HG03025 (cell line): Measurements from ENCODE around the gene DSCAML1.

Experiments used
- ATAC-seq: cut with Tn5 transposase; IDR thresholded peaks from one replicate; pipeline ENCODE4 v1.9.1; 2021; ENCODE audit warnings: mild to moderate bottlenecking, moderate library complexity; ENCODE audit not compliant: unreplicated experiment, low FRiP score

Gene DSCAML1

DNA sequence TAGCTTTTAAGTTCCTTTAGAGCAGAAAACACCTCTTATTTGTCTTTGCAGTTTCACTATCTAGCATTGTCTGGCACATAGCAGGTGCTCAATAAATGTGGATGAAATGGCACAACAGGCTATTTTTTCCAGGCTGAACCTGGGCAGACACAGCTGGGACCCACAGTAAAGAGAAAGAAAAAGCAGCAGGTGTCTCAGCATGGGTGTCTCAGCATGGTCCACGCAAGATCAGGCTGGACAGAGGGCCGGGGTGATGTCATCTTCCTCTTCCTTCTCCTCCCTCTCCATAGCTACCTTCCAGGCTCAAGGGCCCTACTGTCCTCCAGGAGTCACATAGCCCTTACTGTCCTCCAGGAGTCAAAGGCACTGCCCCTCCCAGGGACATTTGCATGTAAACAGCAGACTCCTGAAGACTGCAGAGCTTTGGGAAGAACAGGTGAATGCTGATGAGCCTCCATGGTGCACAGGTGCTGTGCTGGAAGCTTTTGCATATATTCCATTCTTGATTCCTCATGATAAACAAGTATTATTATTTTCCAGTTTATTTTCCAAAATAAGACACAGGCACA lies 65.2 kb downstream of the DSCAML1 start:
- no peak for ATAC-seq

DNA sequence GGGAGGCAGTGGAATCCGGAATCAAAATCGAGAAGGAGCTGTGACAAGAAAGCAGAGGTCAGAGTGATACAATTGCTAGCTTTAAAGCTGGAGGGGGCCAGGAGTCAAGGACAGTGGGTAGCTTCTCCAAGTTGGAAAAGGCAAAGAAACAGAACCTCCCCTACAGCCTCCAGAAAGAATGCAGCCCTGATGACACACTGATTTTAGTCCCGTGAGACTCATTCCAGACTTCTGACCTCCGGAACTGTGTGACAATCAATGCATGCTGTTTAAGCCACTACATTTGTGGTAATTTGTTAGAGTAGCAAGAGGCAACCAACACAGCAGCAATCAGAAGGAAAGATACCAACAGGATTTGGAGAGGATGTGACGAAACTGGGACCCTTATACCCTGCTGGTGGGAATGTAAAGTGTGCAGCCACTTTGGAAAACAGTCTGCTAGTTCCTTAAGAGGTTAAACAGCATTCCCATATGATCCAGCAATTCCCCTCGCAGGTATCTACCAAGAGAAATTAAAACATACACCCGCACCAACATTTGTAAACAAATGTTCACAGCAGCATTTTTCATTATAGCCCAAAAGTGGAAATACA lies 66.7 kb downstream of the DSCAML1 start:
- no peak for ATAC-seq

DNA sequence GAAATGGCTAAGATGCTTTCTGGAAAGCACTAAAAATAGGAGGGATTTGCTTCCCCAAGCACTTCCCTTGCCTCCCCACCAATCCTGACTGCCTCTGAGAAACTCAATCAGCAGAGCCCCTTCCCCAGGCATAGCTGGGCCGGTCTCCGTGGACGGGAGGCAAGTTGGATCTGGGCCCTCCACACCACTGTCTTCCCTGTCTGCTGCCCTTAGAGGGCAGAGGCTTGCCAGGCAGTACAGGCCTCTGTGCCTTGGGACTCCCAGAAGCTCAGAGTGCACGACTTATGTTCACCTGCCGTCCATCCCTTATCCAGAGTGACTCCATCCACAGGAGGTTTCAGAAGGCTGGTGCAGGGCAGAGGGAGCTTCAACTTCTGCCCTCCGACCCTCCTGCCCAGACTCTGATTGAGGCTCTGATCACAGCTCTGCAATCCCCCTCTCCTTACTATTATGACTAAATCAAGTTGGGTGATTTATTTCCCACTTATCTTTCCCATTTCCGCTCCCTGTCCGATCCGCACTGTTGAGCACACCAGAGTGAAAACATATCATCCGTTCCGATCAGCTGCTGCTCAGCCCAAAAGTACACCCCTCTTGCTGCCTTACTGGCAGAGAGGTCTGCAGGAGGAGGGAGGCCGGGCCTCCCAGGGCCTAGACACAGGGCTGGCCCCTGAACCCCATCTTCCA lies 71.8 kb downstream of the DSCAML1 start:
- no peak for ATAC-seq

DNA sequence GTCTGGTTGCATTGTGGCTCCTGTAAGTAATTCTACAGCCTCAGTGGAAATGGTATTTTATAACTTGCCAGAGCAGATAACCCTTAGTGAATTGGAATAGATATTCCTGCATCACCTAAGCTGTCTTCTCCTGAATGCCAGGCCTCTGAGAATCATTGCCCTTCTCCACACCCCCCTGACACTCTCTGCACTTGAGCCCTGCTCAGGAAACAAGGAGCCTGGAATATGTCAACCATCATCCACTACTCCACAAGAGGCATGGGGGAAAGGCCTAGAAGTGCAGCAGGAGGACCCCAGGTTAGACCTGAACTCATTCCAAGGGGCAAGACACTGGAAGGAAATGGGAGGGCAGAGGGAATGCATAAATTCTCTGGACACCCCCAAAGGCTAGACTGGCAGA lies 72.4 kb downstream of the DSCAML1 start:
- no peak for ATAC-seq

DNA sequence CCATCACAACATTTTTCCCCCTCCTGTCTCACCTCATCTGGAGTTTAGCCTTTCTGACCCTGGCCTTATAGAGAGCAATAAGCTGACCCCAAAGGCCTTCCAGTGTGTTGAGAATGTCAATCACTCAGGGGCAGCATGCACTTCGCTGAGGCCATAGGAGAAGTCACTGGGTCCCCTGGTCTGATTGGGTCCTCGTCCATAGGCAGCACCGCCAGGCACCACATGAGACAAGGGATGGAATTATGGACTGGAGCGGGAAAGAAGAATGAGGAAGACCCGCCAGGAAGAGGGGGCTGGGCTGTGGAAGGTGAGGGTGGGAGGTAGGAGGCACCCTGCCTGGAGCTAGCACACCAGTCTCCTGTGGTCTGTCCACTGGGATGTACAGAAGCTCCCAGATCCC lies 72.9 kb downstream of the DSCAML1 start:
- ATAC-seq, result no peak

DNA sequence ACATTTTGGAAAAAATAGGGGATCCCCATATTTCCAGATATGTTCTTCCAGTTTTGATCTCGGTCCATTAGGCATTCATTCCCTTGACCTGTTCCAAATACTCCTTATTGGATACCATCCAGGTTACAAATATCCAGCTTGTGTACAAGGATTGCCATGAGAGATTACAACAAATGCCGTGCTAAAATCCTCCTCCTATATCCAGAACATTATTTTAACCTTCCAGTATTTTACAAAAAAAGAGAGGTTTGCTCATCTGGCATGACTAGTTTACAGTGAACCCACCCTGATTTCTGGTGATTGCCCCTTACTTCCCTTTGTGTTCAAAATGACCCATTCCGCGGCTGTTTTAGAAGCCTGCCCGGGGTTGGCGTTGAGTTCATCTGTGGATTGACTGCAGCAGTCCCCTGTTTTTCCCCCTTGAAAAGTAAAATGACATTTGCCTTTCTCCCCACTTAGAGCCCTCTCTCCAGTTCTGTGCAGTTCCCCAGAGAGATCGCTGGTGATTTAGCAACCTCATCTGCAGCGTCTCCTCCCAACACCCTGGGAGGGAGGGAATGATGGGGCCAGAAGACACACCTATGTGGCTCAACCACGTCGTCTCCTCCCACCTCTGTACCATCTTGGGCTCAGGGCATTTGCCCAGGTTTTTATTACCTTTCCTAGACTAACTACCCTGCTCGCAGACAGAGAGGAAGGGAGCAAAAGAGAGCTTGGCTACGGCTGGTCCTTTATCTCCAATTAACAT lies 73.6 kb downstream of the DSCAML1 start:
- ATAC-seq, result no peak

DNA sequence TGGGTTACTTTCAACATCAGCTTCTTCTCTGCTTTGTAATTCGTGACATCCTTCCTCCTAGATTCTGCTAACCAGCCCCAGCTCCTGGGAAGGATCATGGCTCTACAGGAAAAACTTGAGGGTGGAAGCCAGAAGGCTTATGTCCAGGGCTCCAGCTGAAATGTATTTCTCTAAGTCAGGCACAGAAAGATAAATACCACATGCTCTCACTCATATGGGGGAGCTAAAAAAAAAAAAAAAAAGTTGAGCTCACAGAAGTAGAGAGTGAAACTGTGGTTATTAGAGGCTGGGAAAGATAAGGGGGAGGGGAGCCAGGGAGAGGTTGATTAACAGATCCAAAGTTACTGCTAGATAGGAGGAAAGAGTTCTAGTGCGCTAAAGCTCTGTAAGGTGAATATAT lies 74.9 kb downstream of the DSCAML1 start:
- no peak for ATAC-seq

DNA sequence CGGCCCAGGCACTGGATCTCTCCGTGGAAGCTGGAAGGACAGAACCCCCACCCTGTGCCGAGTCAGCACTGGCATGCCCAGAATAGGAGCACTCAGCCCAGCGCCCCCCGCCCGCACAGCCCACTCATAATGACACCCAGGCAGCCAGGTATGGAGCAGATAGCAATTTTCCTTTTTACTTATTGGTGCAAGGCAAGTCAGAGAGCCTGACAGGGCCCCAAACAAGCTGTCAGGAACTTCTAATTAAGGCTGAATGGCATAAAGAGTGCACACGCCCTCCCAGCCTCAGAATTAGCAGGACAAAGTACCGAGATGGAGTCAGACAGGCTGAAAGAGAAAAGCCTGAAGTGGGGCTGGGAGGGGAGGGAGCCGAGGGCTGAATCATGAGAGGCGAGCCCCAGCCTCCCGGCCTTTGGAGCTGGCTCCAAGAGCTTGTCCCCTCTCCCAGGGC lies 76.9 kb downstream of the DSCAML1 start:
- ATAC-seq, result no peak

DNA sequence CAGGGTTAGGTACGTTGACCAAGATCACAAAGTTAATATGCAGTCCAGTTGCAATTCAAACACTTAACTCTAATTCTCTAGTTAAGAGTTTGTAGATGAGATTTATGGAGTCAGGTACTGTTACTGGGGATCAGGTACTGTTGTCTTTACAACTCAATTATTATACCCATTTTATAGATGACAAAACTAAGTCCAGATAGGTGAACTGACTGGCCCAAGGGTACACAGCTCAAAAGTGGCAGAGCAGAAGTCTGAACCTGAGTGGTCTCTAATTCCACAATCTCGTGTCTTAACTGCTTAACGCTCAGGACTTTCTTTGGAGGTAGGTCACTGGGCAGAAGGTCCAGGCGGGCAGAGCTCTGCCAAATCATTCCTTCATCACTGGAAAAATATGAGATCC lies 77.5 kb downstream of the DSCAML1 start:
- no peak for ATAC-seq

DNA sequence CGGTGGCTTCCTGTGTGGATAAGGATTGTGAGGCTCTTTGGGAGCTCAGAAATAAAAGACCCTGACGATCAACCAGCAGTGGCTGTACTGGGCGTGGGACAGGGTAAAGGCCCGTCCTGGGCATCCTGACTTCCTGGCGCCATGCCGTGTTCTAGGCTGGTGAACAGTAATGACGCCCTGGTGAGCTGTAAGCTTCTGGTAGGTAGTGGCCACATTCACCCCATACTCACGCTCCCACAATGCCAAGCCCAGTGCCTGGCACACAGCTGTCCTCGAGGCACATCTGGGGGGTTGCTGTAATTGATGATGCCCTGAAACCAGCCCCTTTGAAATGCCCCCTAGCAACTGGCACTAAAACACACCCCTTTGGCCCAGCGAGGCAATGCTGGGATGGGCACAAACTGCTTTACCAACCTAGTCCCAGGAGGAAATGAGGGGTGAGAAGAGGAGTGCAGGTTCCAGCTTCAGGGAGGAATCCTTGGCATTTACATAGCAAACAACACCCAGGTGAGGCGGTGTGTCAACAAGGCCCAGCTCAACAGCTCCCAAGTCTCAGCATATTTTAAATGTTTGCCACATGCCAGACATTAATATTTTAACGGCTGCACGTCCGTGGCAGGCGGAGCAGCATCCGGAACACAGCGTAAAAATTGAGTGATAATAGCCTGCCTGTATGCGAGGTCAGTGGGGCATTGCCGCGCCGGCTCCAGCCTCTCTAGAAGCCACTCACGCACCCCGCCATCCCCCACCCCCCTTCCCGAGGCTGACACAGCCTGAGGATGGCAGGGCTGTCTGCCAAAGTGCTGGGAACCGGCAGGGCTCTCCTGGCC lies 79.3 kb downstream of the DSCAML1 start:
- ATAC-seq, result no peak

DNA sequence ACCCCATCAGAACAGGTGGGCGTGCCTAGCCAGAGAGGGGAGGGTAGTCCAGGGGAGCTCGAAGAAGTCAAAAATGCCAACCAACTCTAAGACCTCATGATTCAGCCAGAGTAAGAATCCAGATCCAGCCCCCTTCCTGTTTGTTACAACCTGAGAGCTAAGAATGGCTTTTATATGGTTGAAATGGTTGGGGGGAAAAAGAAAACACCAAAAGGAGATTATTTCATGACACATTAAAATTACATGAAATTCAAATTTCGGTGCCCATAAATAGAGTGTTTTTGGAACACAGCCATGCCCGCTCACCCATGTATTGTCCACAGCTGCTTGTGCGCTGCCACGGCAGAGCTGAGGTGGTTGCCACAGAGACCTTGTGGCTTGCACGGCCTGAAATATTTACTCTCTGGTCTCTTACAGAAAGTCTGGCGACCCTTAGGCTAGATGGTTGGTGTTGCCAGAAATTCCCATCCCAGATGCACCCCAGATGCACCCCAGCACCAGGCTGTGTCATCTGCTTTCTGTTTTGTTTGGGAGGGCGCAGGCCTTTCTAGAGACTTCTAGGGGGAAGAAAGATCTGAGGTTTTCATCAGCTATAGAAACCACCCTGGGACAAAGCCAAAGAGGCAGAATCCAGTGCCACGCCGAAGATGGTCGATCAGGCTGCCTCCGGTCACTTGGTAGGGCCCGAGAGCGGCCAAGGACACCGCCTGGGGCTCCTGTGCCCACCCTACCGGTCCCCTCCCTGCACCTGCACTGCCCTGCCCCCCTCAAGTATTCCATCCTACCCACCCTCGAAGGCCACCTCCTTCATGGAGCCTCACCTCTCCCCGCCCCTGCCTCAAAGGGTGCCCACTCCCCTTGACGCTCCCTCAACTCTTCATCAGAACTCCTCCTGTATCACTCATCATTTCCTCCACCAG lies 80.2 kb downstream of the DSCAML1 start:
- ATAC-seq, result no peak

DNA sequence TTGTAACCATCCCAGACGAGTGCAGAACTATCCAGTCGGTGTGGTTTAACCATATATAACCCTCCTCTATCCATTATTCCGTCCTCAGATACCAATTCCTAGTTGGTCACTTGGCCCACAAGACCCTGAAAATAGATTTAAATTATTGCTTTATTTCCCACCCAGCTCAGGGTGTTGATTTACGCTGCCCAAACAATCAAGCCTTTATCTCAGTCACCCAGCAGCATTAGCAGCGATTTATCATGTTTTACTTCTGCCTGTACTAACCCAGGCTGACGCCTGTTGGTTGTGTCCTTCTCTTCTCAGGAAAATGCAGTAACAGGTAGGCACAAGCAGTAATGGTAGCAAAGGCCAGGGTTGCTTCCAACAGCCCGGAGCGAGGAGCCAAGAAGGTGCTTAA lies 81.2 kb downstream of the DSCAML1 start:
- no peak for ATAC-seq

DNA sequence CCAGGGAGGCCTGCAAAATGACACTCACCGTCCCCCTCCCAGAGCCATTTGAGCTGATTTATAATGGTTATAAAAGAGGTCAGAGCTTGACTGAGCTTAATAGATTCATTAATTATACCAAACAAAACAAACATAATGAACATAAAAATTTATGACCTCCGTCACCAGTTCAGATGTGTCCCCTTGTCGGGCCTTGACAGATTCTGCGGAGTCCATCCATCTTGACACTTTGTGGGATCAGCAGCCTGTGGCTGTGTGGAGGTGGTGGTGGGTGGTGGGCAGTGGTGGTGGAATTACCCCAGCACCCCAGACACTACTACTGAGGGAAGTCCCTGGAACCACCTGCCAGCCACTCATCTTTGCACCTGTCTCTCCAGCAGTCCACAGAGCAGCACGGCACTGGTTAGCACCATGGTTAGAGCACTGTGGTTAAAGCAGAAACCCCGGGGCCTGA lies 83.5 kb downstream of the DSCAML1 start:
- no peak for ATAC-seq

DNA sequence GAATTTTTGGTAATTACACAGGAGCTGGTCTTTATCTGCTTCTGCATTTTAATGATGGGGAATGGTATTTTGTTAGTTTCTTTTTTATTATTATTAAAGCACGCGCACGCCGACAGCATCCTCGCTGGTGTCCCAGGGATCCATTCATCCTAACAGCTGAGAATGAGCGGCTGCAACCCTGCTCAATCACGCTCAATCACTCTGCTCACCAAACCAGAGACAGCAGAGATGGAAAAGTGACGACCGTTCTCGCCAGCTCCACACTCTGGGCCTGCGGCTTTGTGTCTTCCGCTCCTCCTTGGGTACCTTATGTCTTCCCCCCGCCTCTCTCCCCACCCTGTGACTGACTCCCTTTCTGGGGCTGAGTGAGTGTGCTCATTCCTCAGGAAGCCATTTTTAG lies 84.5 kb downstream of the DSCAML1 start:
- no peak for ATAC-seq

DNA sequence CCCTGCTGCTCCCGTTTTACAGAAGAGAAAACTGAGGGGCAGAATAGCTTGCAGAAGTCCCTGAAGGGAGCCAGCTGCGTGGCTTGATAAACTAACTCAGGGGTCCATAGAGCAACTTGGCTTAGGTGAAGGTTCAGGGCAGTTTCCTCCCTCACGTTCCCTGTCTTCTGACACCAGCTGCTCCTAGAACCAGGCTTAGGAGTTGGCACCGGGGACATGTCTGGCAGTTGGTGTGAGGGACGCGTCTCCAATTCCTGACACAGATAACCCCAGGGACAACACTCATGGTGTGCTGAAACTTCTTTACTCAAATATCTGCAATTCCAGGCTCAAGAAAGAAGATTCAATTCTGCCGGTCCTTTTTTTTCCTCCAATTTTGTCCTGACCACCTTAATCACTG lies 85.7 kb downstream of the DSCAML1 start:
- no peak for ATAC-seq

DNA sequence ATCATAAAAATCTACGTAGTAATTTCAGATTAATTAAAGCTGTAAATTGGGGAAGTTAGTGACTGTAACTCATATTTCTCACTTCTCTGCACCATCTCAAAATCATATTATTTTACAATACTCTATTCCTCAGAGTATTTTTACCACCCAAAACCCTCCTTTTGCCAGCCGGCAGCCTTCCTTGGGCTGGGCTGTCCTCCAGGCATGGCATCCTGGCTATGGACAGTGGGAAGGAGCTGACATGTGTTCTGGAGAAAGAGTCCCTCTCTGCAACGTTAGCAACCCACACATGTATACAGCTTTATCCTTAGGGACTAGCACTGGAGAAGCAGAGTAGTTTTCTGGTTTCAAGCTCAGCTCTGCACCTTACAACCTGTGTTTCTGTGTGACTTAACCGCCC lies 86.8 kb downstream of the DSCAML1 start:
- no peak for ATAC-seq

DNA sequence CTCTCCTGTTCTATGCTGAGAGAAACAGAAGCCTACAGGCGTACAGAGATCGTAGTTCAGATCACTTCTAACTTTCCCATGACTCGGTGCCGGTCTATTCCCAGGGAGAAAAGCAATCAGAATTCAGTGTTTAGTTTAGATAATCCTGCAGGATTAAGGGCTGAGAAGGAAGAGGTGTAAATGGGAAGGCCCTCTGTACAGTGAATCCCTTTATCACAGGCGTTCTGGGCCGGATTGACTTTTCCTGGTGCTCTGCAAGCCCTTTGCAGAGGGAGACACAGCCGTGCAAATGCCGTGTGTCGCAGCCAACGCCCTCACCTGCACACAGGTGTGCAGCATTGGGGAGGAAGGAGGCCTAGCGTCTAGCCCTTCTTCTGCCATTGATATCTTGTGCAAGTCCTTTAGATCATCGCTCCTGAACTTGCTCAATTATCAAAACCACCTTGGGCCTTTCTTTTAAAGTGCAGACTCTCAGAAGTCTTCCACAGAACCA lies 90.6 kb downstream of the DSCAML1 start:
- no peak for ATAC-seq

DNA sequence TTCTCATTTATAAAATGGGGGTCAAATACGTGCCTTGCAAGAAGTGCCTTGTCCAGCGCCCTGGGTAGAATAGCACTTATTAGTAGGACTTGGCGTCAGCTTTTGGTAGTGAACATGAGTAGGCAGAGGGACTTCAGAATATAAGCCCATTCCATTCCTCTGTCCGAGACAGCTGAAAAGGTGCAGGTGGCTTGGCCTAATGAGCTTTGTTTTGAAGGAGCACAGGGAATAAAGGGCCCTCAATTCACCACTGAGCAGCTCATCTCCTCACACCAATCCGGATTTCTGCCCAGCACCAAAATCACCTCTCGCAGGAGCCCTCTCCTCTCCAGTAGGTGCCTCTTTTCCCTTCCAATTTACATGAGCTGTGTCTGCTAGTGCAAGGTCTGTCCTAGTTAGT lies 91.2 kb downstream of the DSCAML1 start:
- no peak for ATAC-seq

DNA sequence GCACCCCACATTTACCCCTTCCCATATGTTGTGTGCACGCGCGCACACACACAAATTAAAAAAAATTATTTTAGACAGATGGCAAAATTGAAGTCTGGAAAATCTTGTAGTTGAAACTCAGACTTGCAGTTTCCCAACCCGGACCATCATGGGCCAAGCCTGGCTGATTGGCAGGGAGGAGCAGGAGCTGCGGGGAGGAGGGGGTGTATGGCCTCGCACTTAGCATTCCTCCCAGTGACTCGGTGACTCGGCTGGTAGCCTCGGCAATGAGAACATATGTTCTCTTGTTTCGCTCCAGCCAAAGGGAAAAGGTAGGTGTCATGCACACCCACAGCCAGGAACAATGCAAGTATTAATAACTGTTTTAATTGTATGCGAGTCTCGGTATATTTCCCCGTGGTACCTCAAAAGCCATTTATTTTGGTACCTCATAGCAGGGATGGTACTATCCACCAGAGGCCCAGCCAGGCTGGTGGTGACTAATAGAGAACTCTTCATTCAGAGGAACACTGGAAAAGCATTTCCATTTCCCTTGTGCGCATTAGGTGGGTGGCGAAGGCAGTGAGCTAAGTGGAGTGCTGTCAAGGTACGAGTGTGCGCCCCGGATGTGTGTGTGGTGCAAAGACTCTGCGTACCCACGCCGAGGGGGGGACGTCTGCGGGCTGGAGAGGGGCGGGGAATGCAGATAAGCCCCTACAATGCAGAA lies 92.5 kb downstream of the DSCAML1 start:
- ATAC-seq, result no peak
